KMS-11 (cell line): Measurements from ENCODE around the gene SUCLG2.

Experiments used
- H2AFZ ChIP-seq: fragments of 200-600 bp; sonication (generic); 2 replicates; pipeline ENCODE4 v1.6.1; 2016; ENCODE audit warnings: antibody characterized with exemption, mixed run types, low read depth
- H3K27ac ChIP-seq: fragments of 200-600 bp; sonication (generic); 2 replicates; pipeline ENCODE4 v1.6.1; 2016; ENCODE audit warnings: mild to moderate bottlenecking, mixed run types
- H3K27me3 ChIP-seq: fragments of 200-600 bp; sonication (generic); 2 replicates; pipeline ENCODE4 v1.6.1; 2017; ENCODE audit warnings: mild to moderate bottlenecking, low read depth, mixed run types, moderate library complexity; ENCODE audit not compliant: insufficient read depth
- H3K36me3 ChIP-seq: fragments of 200-600 bp; sonication (generic); 2 replicates; pipeline ENCODE4 v1.6.1; 2017; ENCODE audit warnings: mild to moderate bottlenecking, mixed run types; ENCODE audit not compliant: insufficient read depth
- H3K4me1 ChIP-seq: fragments of 200-600 bp; sonication (generic); 2 replicates; pipeline ENCODE4 v1.6.1; 2016; ENCODE audit warnings: mild to moderate bottlenecking, low read depth, mixed run types; ENCODE audit not compliant: poor library complexity, severe bottlenecking
- H3K4me2 ChIP-seq: fragments of 200-600 bp; sonication (generic); 2 replicates; pipeline ENCODE4 v1.7.0; 2016; ENCODE audit warnings: mild to moderate bottlenecking, mixed run types
- H3K4me3 ChIP-seq: fragments of 200-600 bp; sonication (generic); IDR thresholded peaks from 2 replicates; pipeline ENCODE4 v1.6.1; 2017; ENCODE audit warnings: low read depth, low read length, mixed read lengths; ENCODE audit not compliant: insufficient read depth
- H3K79me2 ChIP-seq: fragments of 200-600 bp; sonication (generic); 2 replicates; pipeline ENCODE4 v1.6.1; 2016; ENCODE audit warnings: low read depth, mixed run types; ENCODE audit not compliant: insufficient read depth
- H3K9ac ChIP-seq: fragments of 200-600 bp; sonication (generic); 2 replicates; pipeline ENCODE4 v1.6.1; 2016; ENCODE audit warnings: mild to moderate bottlenecking, mixed run types
- H4K20me1 ChIP-seq: fragments of 200-600 bp; sonication (generic); 2 replicates; pipeline ENCODE4 v1.6.1; 2016; ENCODE audit warnings: mild to moderate bottlenecking, mixed run types; ENCODE audit not compliant: insufficient read depth
- CTCF ChIP-seq: fragments of 200-600 bp; sonication (generic); conservative IDR thresholded peaks from 2 replicates; pipeline ENCODE4 v1.6.1; 2017; ENCODE audit warnings: low read depth, mild to moderate bottlenecking, antibody characterized with exemption, low read length, moderate library complexity, mixed read lengths

Gene SUCLG2

GRCh38 chr3:67357610-67358458 lies 296.6 kb downstream of the SUCLG2 start:
- H3K4me3 ChIP-seq, result no peak overlapping the region
- peak; percentile 43 for TF ChIP-seq CTCF
- H3K4me1 ChIP-seq, result peaks cover 18% of the 10 kb centered on the region
- H3K27ac ChIP-seq, result no peak overlapping the region
- H3K79me2 ChIP-seq, result no peaks in the 10 kb centered on the region
- H4K20me1 ChIP-seq, result no peaks in the 10 kb centered on the region
- H3K4me2 ChIP-seq, result no peak overlapping the region
- 0 out of 2 replicates have a peak overlapping the region, but pooled peaks have one; percentile 29 for H2AFZ ChIP-seq
- H3K27me3 ChIP-seq, result no peaks in the 10 kb centered on the region
- H3K36me3 ChIP-seq, result no peaks in the 10 kb centered on the region
- H3K9ac ChIP-seq, result no peak overlapping the region

GRCh38 chr3:67349551-67350174 lies 304.7 kb downstream of the SUCLG2 start:
- Histone ChIP-seq H3K4me1 (no peaks in the 10 kb centered on the region), H3K36me3 (no peaks in the 10 kb centered on the region), H3K9ac (no peak overlapping the region), H3K27me3 (no peaks in the 10 kb centered on the region), H3K79me2 (no peaks in the 10 kb centered on the region), H4K20me1 (no peaks in the 10 kb centered on the region), H3K27ac (no peak overlapping the region), H2AFZ (no peak overlapping the region), H3K4me3 (no peak overlapping the region), H3K4me2 (no peak overlapping the region)
- no peak for TF ChIP-seq CTCF

- H3K36me3 ChIP-seq, result no peaks in the 10 kb centered on the region
- no peaks in the 10 kb centered on the region for H3K27me3 ChIP-seq
- no peaks in the 10 kb centered on the region for H3K79me2 ChIP-seq
- no peak overlapping the region for H3K4me2 ChIP-seq
- H3K27ac ChIP-seq, result no peak overlapping the region
- no peak for TF ChIP-seq CTCF
- H3K9ac ChIP-seq, result no peak overlapping the region
- no peak overlapping the region for H2AFZ ChIP-seq
- no peak overlapping the region for H3K4me3 ChIP-seq
- no peaks in the 10 kb centered on the region for H4K20me1 ChIP-seq
- H3K4me1 ChIP-seq, result no peaks in the 10 kb centered on the region
Observed at GRCh38 chr3:67346081-67346480, 308.3 kb downstream of the SUCLG2 start.

- H3K4me2 ChIP-seq, result no peak overlapping the region
- H3K27ac ChIP-seq, result no peak overlapping the region
- H3K36me3 ChIP-seq, result no peaks in the 10 kb centered on the region
- H3K9ac ChIP-seq, result no peak overlapping the region
- H3K79me2 ChIP-seq, result no peaks in the 10 kb centered on the region
- TF ChIP-seq CTCF, result no peak
- no peak overlapping the region for H2AFZ ChIP-seq
- H4K20me1 ChIP-seq, result no peaks in the 10 kb centered on the region
- no peaks in the 10 kb centered on the region for H3K27me3 ChIP-seq
- H3K4me3 ChIP-seq, result no peak overlapping the region
- peaks cover 4% of the 10 kb centered on the region for H3K4me1 ChIP-seq
Observed at GRCh38 chr3:67335813-67336212, 318.6 kb downstream of the SUCLG2 start.
